ENCODE measurements around the gene HIVEP3.

DNA sequence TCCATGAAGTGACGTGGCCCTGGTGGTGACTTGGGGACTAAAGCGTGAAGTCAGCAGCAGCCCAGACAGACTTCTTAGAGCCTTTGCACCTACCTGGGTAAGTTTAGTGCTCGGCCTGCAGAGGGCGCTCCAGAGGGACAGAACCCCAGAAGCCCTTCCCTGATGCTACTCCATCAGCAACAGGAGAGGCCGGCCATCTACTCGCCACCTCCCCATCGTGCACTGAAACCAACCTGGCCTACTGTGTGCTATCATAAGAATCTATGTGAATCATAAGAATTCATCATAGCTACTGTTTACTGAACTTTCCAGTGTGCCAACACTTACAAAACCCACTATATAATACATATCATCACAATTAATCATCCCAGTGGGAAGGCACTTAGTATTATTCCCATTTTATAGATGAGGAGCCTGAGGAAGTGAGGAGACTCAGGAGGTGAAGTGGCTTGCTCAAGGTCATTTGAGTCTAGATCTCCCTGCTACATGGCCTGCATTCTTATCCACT is 426.3 kb downstream of the HIVEP3 start:
- TF ChIP-seq CTCF (IDR thresholded peaks at IDR 0.05): peak; percentile 29 to 51 (median 40)
- TF ChIP-seq POLR2A (IDR thresholded peaks at IDR 0.05): no peak

Measured in body of pancreas (tissue), 4 donors.